Activated CD8-positive, alpha-beta memory T cell treated with anti-CD3 and anti-CD28 coated beads for 24 hours (primary cell): ENCODE measurements around the gene LUZP1.

ENCODE experiments used
- DNase-seq: peaks from one replicate; pipeline ENCODE4 v3.0.0-alpha.2; 2020

LUZP1 gene

DNA sequence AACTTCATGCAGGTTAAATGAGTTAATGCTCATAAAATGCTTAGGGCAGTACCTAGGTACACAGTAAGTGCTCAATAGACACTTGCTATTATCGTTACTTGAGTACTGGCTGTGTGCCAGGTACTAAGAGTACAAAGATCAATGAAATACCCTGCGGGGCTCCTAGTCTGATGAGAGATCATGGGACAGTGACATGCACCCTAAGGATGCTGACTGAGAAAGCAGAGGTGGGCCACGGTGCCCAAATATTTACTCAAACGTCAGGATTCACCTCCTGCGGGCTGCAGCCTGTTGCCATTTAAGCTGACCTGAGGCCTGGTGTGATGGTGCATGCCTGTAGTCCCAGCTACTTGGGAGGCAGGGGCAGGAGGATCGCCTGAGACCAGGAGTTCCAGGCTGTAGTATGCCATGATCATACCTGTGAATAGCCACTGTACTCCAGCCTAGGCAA is 19.8 kb upstream of the LUZP1 start:
- no peak for DNase-seq

DNA sequence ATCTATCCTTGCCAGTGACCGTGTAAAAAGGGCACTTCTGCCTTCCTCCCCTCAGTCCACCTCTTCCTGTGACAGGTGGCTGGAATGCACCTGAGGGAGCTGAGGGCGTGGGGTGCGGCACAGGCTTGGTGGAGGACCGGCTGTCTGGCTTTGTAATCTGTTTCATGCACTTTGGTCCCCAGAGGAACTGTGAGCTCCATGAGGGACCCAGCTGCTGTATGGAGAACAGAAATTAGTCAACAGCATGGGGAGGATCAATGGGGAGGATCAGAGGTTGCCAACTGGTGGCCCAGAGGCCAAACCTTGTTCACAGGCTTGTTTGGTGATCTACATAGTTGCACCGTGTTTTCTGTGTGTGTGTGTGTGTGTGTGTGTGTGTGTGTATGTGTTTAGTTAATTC is 19.0 kb upstream of the LUZP1 start:
- DNase-seq: no peak

DNA sequence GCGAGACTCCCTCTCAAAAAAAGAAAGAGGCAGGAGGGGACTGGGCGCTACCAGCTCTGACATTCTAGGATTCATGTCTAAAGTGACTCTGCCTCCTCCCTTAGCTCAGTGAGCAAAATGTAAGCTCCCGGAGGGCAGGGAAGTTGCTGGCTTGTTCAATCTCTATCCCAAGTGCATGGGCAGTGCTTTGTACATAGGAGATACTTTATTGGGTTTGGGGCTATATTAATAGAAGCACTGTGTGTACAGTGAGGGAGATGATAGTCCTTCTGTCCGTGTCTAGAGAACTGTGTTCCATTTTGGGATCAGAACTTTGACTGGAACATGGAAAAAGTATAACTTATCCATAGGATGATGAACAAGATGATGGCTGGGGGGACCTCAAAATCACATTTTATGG is 16.7 kb upstream of the LUZP1 start:
- DNase-seq: no peak

DNA sequence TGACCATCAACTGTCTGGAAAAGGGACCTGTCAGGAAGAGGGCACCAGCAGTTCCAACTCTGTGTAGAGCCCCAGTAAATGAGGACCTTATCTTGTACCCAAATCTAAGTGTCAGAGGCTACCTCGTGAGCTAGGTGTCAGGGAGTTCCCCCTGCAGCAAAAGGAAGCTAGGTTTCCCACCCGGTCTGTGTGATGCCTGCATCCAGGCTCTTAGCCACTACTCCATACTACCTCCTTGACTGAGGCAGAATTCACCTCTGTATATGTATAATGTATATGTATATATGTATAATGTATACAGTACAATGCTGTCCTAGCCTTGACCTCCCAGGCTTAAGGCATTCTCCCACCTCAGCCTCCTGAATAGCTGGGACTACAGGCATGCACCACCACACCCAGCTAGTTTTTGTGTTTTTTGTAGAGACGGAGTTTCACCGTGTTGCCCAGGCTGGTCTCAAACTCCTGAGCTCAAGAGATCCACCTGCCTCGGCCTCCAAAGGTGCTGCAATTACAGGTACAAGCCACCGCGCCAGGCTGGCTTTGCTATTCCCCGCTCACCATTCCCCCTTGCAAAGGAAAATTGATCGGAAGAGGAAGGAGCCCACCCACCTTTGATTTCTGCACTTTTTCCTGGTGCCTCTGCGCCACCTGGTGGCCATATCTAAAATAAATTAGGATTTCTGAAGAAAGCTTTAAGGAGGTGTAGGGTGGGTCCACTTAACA is 15.7 kb upstream of the LUZP1 start:
- peak; percentile 78 for DNase-seq

DNA sequence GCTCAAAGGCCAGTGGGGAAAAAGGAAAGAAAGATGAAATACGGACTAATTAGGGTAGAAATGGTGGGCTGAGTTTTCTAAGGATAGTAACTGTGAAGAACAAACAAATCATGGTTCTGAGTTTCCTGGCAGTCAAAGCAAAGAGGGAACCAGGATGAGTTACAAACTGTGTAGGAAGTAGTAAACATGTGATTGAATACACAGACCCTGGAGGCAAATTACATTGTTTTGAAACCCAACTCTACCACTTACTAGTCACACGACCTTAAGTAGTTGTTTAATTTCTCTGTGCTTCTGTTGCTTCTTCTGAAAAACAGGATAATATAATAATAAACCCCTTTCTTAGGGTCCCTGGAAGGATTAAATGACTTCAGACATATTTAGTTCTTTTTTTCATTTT is 11.2 kb upstream of the LUZP1 start:
- no peak for DNase-seq

DNA sequence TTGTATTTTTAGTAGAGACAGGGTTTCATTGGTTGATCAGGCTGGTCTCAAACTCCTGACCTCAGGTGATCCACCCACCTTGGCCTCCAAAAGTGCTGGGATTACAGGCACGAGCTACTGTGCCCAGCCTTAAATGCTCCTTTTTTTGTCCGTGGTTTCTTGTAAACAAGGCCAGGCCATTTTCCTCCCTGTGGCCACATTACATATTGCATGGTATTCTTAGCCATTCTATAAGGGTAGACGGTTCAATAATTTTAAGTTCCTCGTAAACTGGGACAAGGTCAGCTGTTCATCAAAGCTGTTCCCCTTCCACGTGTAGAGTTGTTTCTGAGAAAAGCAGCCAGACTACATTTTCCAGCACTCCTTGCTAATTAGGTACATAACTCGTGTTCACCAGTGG is 10.3 kb upstream of the LUZP1 start:
- DNase-seq: no peak

DNA sequence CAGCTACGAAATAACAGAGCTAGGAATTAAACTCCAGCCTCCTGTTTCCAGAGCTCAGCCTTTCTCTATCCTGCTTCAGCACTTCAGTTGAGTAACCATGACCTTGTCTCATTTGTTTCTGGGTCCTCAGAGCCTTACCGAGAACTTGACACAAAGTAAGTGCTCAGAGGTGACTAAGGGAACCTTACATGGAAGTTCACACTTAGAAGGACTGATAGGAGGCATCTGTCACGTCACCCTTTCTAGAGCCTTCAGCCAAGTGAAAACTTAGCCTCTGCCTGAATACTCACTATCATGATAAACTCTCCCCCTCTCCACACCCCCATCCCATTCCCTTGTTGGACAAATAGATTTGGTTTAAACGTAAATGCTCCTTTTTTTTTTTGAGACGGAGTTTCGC is 9.8 kb upstream of the LUZP1 start:
- DNase-seq: no peak

DNA sequence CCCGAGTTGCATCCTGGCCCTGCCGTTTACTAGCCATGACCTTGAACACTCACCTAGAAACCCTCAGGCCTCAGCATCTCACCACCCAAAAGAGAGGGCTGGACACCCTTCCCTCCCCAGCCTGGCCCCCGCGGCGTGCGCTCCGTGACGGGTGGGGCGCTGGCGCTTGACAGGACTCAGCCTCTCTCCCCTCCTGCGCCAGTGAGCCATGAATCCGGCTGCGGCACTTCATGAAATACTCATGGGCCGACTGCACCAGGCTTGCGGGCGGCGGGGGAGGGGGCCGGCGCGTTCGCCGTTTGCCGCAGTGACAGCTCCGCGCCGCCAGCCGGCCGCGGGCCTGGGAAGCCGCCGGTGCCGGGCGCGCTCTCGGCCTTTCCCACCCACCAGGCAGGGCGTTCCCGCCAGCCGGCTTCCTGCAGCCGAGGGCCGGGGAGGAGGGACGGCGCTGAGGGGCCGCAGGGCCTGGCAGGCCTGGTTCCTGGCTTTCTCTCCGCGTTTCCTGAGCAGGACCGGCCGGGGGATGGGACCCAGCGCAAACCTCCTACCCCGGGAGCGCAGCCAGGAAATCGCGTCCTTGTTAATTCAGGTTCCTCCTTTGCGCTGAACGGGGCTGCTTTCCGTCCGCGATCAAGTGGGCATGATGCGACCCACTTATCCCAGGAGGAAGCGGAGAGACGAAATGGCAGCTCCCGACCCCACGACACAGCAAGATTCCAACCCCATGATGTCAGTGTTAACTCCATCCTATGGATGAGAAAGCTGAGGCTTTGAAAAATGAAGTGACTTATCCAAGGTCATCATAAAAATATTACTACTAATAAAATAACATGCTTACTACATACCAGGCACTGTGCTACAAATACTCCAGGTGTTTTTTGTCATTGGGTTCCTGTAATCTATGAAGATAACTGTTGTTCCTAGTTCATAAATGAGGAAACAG is 9.1 kb upstream of the LUZP1 start:
- DNase-seq: peak; percentile 75

DNA sequence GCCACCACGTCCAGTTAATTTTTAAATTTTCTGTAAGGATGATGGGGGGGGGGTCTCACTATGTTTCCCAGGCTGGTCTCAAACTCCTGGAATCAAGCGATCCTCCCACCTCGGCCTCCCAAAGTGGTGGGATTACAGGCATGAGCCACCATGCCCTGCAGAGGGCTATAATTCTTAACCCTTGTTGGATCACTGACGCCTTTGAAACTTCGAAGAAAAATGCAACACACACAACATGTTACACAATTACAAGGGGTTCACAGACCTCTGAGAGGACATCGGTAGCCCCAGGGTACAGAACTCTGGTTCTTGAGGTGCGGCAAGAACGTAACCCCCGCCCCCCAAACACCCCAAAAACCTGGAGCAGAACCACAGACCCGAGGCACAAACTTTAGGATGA is 8.4 kb upstream of the LUZP1 start:
- no peak for DNase-seq

DNA sequence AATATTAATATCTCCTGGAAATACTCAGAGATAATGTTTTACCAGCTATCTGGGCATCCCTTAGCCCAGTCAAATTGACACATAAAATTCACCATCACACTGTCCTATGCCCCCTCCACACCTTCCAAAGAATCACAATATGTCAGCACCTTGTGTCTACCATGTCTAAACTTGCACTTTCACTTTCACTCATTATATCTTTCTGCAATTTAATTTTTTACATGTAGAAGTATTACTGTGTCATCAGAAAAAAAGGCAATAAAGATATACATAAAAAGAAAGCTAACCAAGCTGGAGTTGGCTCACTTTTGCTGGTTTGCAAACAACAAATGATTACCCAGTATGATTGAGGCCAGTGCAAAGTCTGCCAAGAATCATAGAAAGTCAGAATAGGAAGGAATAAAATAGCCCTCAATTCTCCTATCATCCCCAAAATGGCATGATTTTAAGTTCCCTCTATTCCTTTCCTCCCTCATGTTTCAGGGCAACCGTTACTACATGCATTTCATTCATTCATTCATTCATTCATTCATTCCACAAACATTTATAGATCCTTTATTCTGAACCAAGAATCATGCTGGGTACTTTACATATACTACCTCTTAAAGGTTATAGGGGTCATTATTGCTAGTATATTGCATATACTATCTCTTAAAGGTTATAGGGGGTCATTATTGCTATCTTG is 5.9 kb upstream of the LUZP1 start:
- DNase-seq: no peak

DNA sequence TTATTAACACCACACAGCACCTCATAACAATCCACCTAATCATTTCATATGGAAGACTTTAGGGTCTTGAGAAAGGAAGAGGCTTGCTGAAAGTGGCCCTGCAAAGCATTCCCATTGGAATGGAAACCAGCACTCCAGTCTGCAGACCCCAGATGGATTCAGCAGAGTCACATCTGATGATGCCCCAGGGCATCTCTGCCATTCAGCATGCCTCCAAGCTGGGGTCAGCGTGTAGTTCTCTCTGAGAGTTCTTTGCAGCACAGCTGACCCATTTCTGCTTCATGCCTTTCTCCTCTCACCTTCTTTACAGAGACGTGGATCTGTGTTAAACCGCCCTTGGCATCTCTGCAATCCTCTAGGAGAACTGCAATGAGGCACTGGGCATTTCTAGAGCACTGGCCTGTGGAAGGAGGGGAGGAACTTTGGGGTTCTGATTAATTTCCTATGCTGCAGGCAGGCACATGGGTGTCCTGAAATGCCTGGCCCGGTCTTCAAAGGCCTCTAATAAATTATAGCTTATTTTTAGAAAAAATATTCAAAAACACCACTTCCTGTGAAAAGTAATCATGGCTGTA is 2.6 kb upstream of the LUZP1 start:
- no peak for DNase-seq

DNA sequence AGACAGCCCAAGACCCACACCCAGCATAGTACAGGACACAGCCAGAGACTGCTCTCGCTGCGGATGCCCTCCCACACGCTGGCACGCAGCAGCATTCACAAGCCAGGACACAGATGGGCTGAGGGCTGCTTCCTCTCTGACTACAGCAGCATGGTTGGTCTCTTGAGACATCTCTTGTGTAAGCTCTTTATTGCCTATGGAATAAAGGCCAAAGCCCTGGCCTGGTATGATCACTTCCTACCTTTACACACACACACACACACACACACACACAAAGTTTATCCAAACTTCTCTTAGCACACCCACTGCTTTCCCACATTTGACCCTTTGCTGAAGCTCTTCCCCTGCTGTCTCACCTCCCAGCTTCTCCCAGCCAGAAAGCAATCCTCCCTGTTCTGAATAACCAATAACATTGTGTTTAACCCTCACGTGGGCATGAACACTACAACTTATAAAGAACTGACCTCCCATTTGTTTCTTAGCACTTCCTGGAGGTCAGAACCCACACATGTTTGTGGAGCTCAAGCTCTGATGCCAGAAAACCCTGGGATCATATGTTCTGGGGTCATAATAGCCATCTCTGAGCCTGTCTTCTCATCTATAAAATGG is 1.2 kb upstream of the LUZP1 start:
- DNase-seq: no peak

DNA sequence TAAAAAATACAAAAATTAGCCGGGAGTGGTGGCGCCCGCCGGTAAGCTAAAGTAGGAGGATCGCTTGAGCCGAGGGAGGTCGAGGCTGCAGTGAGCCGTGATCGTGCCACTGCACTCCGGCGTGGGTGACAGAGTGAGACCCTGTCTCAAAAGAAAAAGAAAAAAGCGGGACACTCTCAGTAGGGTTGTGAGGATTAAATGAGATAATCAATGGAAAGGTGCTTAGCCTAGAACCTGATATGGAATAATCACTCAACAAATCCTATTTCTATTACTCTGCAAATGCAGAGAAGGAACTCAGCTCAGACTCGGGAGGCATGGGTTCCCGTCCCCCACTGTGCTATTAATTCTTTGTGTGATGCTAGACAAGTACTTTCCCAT is 529 bp upstream of the LUZP1 start:
- no peak for DNase-seq

DNA sequence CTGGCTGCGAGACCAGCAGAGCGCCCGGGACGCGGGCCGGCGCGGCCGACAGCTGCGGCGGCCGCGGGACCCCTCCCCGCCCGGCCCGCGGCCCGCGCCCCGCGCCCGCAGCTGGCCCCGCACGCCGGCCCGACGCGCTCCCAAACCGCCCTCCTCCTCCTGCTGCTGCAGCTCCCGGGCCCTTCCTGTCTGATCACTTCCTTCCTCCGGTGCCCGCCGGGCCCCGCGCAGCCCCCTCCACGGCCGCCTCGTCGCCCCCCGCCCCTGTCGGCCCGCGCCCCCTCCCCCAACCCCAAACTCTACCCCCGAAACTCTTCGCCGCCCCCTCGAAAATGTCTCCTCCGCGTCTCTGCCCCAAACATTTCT is 594 bp downstream of the LUZP1 start:
- no peak for DNase-seq

DNA sequence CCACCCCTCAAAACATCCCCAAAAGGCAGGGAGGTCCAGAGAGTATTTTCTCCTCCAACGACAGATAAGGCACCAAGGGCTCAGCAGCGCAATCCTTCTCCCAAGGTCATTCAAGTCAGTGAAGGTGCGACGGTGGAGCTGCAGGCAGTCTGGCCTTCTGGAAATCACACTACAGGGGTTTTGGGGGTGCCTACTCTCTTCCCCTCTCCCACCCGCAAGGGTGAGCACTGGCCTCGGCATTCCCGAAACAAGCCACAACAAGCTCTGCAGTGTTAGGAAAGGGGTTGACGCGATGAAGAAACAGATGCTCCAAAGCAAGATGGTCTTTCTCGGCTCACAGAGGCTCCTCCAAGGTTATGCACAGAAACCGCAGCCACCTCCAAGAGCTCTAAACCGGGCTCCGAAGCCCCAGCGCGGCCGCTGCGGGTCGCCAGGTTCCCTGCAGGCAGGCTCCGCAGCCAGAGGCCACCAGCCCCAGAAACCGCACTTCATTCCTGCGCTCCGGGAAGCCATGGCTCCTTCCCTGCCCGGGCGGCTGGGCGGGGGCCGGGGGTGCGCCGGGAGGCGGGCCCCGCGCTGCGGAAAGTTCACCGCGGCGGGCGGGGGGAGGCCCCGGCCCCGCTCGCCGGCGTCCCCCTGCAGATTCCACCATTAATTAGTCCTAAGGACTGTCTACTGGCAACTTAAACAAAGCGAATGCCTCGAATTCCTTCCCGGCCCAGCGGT is 1.1 kb downstream of the LUZP1 start:
- DNase-seq: peak; percentile 69

DNA sequence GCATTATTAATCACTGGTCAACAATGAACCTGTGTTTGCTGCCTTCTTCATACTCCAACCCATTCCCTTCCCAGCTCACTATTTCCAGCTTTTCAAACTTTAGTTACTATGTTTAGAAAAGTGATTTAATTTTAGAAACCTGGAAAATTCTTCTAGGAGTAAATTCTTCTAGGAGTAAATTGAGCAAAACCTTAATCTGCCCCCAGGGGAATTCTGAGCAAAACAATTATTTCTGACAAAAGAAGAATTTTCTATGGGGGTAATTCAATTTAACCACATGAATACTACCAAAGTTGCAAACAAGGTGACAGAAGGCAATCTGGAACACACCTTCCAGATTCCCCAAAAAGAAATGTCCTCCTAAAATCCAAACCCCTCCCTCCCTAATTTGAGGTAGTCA is 1.8 kb downstream of the LUZP1 start:
- no peak for DNase-seq

DNA sequence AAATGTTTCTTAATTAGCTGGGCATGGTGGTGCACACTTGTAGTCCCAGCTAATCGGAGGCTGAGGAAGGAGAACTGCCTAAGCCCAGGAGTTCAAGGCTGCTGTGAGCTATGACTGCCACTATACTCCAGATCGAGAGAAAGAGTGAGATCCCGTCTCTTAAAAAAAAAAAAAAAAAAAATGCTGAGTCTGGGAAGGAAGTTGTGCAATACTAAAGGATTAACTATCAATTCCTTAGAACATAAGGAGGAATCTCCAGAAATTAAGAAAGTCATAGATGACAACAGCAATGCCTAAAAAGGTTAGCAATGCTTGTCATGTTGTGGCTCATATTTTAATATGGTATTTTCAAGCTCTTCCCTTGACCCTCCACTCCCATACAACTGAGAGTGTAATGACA is 5.3 kb downstream of the LUZP1 start:
- DNase-seq: no peak

DNA sequence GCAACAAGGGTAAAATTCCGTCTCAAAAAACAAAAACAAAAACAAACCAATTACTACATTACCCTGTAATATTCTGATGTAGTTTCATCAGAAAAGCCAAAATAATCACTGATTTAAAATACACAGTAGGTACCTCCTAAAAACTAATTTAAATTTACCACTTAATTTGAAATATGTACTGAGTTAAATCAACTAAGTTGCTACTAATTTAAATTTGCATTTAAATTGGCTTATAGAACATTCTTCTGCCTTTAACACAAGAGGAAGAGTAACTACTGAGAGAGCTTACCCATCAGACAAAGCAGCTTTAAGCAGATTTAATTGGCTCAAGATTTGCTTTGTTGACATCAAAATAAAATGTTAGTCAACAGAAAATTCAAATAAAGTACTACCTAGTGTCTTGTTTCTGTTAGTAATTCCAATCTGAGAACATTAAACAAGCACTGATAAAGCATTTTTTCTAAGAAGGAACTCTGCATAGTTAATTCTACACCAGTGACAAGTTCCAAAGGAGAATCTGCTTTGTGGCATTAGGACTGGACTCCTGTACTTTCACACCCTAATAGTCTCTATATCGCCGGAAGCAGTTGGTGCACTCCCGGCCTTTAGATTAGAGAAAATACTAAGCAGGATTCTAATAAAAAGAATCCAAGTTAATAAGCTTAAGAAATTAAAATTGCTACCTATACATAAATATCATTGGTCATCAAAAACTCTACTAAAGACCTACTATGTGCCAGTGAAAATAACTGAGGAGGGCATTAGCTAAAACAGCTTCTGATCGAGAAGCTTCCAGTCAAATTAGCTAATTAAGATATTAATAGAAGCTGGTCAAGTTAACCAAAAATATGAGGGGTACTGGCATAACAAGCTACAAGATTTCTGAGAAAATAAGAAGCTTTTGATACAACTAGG is 8.4 kb downstream of the LUZP1 start:
- no peak for DNase-seq

DNA sequence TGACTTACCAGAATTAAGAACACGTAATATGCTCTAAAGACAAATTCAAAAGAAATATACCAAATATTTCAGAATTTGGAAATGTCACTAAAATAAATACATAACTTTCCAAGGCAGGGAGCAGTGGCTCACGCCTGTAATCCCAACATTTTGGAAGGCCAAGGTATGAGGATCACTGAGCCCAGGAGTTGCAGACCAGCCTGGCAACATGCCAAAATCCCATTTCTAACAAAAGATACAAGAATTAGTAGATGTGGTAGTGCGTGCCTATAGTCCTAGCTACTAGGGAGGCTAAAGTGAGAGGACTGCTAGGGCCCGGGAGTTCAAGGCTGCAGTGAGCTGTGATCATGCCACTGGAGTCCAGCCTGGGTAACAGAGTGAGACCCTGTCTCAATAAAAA is 11.7 kb downstream of the LUZP1 start:
- DNase-seq: no peak

DNA sequence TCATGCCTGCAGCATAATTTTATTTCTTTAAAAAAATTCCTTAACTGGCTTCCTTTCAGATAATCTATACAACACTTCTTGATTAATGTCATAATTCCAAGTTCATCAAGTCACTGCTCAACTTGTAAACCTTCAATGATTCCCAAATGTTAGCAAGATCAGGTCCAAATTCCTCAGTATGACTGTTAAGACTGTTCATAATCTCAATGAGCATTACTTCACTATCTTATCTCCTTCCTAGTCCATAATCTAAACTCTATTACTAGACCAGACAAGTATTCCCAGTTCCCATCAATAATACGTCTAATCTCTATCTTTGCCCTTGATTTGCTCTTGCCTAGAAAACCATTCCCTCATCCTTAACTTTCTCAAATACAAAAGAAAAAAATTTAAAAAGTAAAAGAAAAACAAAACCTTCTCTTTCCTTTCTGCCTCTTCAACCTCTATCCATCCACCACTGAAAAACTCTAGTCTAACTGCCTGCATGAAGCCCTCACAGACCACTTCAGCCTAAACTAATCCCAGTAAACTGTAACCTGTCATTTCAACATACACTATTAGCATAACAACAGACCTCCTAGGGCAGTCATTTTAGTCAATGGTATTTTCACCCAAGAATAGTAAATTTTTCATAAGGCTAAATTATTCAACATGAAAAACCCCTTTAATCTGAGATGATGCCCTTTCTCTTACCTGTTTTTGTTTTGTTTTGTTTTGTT is 15.5 kb downstream of the LUZP1 start:
- DNase-seq: no peak

DNA sequence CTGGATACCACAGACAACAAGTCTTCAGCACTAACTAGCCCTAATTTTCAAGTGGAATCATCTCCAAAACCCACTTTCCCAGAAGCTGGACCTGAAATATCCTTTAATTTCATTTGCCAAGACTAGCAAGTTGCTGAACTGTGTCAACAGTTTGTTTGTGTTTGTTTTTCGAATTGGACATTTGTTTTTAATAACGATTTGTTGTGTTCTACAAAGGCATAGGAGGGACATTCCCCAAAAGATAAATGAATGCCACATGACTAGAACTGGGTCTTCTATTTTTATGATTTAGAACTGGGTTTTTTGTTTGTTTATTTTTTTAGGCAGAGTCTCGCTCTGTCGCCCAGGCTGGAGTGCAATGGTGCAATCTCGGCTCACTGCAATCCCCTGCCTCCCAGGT is 17.9 kb downstream of the LUZP1 start:
- no peak for DNase-seq
